ENCODE data around the gene MBD3. TPM values are rescaled to one million over a fixed set of nuclear protein-coding genes. Genes with fewer than 3 reads are reported as not detected.

The MBD3 gene
- total RNA-seq, 1 donor from 2014 or later = 76.1 TPM

- DNase-seq (ENCODE audit: low spot score) = no peak
Observed at GRCh38 chr19:1574354-1575136, 18.1 kb downstream of the MBD3 start.

GRCh38 chr19:1572795-1573194 is 19.9 kb downstream of the MBD3 start:
- no peak for DNase-seq (ENCODE audit: low spot score)

GRCh38 chr19:1571358-1571757 is 21.3 kb downstream of the MBD3 start:
- no peak for DNase-seq (ENCODE audit: low spot score)

- no peak for DNase-seq (ENCODE audit: low spot score)
Observed at GRCh38 chr19:1570836-1571235, 21.8 kb downstream of the MBD3 start.

GRCh38 chr19:1569997-1570396 is 22.7 kb downstream of the MBD3 start:
- DNase-seq (ENCODE audit: low spot score) = no peak

- DNase-seq (ENCODE audit: low spot score) = peak; percentile 73
Observed at GRCh38 chr19:1568320-1569019, 24.2 kb downstream of the MBD3 start, which contains the start of gene MEX3D. MEX3D (minus strand) TSS chr19:1568325; CDS start chr19:1568058, 267 bp downstream.

GRCh38 chr19:1567848-1568227 is 24.8 kb downstream of the MBD3 start:
- no peak for DNase-seq (ENCODE audit: low spot score)

GRCh38 chr19:1567116-1567847 is 25.4 kb downstream of the MBD3 start:
- DNase-seq (ENCODE audit: low spot score) = no peak

- peak; percentile 94 for DNase-seq (ENCODE audit: low spot score)
Observed at GRCh38 chr19:1566392-1567115, 26.1 kb downstream of the MBD3 start.

GRCh38 chr19:1563251-1563650 is 29.4 kb downstream of the MBD3 start:
- DNase-seq (ENCODE audit: low spot score) = no peak

GRCh38 chr19:1561236-1561842 is 31.3 kb downstream of the MBD3 start:
- no peak for DNase-seq (ENCODE audit: low spot score)

GRCh38 chr19:1560286-1560882 is 32.3 kb downstream of the MBD3 start:
- no peak for DNase-seq (ENCODE audit: low spot score)

- DNase-seq (ENCODE audit: low spot score) = no peak
Observed at GRCh38 chr19:1558552-1558951, 34.1 kb downstream of the MBD3 start.

- DNase-seq (ENCODE audit: low spot score) = no peak
Observed at GRCh38 chr19:1556390-1557070, 36.1 kb downstream of the MBD3 start.

- DNase-seq (ENCODE audit: low spot score) = no peak
Observed at GRCh38 chr19:1555487-1556389, 36.9 kb downstream of the MBD3 start.

GRCh38 chr19:1554968-1555367 is 37.7 kb downstream of the MBD3 start:
- no peak for DNase-seq (ENCODE audit: low spot score)

- no peak for DNase-seq (ENCODE audit: low spot score)
Observed at GRCh38 chr19:1553415-1553814, 39.2 kb downstream of the MBD3 start.

- no peak for DNase-seq (ENCODE audit: low spot score)
Observed at GRCh38 chr19:1551068-1552040, 41.3 kb downstream of the MBD3 start.
